HG03565 (cell line): Measurements from ENCODE around the gene ZP1.
A peak's percentile ranks its signal among the peaks of the same experiment; 100 is the strongest.
"Not testable (repeated sequence)": the region's sequence is repeated elsewhere in the genome, so short reads cannot be mapped to it uniquely, and the experiment has no call there.

Experiments used
- ATAC-seq: cut with Tn5 transposase; IDR thresholded peaks from one replicate; pipeline ENCODE4 v1.9.1; 2021; ENCODE audit warnings: mild to moderate bottlenecking, moderate library complexity; ENCODE audit not compliant: unreplicated experiment

Gene ZP1, protein sequence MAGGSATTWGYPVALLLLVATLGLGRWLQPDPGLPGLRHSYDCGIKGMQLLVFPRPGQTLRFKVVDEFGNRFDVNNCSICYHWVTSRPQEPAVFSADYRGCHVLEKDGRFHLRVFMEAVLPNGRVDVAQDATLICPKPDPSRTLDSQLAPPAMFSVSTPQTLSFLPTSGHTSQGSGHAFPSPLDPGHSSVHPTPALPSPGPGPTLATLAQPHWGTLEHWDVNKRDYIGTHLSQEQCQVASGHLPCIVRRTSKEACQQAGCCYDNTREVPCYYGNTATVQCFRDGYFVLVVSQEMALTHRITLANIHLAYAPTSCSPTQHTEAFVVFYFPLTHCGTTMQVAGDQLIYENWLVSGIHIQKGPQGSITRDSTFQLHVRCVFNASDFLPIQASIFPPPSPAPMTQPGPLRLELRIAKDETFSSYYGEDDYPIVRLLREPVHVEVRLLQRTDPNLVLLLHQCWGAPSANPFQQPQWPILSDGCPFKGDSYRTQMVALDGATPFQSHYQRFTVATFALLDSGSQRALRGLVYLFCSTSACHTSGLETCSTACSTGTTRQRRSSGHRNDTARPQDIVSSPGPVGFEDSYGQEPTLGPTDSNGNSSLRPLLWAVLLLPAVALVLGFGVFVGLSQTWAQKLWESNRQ

GRCh38 chr11:60866911-60867870 lies at the start of gene ZP1:
Gene ZP1, plus strand, starts transcription at chr11:60867542. Its CDS starts 20 bp downstream, at chr11:60867562.
- no peak for ATAC-seq

- no peak for ATAC-seq
Measured at GRCh38 chr11:60818057-60818456, 49.3 kb upstream of the ZP1 start.

- ATAC-seq: no peak
Measured at GRCh38 chr11:60821827-60822599, 45.3 kb upstream of the ZP1 start.

DNA sequence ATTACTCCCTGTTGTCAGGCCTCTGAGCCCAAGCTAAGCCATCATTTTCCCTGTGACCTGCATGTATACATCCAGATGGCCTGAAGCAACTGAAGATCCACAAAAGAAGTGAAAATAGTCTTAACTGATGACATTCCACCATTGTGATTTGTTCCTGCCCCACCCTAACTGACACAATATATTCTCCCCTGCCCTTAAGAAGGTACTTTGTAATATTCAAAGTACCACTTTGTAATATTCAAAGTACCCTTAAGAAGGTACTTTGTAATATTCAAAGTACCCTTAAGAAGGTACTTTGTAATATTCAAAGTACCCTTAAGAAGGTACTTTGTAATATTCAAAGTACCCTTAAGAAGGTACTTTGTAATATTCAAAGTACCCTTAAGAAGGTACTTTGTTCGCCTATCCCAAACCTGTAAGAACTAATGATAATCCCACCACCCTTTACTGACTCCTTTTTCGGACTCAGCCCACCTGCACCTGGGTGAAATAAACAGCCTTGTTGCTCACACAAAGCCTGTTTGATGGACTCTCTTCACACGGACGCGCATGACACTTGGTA lies 43.5 kb upstream of the ZP1 start:
- ATAC-seq: not testable (repeated sequence)

DNA sequence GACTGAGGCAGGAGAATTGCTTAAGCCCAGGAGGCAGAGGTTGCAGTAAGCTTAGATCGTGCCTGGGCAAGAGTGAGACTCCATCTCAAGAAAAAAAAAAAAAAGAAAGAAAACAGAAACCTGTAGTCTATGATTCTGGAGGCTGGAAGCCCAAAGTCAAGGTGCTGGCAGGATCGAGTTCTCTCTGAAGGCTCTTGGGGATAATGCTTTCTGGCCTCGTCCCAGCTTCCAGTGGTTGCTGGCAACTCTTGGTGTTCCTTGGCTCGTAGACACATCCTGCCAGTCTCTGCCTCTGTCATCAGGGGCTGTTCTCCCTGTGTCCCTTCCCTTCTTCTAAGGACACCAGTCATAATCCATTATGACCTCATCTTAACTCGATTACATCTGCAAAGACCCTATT lies 42.2 kb upstream of the ZP1 start:
- ATAC-seq: no peak

DNA sequence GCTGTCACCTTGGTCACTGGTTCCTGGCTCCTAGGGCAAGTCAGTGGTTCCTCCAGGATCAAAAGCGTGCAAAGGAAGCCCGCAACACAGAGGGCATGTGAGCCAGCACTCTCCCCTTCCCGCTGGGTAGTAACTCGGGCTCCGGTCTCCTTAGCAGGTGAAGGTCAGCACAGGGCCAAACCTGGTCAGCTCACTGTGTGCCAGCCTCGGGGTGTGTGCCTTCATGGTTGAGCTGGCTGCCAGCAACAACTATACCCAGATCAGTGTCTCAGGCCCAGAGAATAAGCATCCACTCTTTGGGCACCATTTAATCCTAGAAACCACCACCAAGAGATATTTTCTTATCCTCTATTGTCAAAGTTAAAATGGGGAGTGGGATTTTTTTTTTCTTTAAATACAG lies 41.6 kb upstream of the ZP1 start:
- no peak for ATAC-seq

DNA sequence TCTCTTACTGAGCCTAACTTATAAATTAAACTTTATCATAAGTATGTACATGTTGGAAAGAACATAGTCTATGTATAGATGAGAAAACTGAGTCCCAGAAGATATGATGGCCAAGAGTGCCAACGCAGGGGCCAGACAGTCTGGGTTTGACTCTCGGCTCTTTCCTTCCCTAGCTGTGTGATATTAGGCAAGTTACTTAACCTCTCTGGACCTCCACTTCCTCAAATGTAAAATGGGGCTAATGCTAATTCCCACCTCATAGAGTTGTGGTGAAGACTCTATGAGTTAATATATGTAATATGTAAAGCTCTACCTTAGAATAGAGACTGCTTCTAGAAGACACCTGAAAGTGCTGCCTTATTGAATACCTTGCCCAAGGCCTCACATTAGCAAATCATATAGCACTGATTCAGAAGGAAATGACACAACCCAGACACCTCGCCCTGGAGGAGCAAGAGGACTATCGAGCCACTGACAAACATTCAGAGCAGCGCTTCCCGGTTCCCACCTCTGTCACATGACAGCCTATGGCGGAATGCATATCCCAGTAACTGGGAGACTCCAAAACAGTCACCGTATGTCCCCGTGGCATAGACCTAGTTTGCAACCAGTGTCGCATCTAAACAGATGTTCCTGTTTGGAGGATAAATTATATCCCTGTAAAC lies 36.7 kb upstream of the ZP1 start:
- ATAC-seq: no peak

- peak; percentile 73 for ATAC-seq
Measured at GRCh38 chr11:60831143-60831500, 36.2 kb upstream of the ZP1 start.

DNA sequence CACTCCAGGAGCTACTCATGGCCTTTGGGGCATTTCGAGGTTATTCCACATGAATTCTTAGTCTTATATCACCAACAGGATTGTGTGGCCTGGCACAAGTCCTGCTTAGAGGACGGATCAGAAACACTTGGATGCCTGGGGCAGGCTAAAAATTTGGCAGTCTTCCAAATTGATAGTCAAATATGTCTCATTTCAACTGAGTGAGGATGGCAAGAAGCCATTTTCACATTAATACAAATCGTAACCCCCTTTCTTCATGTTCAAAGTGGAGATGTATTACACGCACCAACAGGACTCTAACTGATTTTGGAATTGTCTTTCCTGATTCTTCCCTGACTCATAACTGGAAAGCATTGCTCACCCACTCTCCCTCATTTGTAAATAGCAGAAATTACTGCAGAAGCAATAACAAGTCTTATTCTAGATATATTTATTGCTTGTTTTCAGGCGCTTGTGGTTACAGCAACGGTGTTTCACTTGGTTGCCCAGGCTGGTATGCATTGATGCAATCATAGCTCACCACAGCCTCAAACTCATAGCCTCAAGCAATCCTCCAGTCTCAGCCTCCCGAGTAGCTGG lies 35.8 kb upstream of the ZP1 start:
- no peak for ATAC-seq

DNA sequence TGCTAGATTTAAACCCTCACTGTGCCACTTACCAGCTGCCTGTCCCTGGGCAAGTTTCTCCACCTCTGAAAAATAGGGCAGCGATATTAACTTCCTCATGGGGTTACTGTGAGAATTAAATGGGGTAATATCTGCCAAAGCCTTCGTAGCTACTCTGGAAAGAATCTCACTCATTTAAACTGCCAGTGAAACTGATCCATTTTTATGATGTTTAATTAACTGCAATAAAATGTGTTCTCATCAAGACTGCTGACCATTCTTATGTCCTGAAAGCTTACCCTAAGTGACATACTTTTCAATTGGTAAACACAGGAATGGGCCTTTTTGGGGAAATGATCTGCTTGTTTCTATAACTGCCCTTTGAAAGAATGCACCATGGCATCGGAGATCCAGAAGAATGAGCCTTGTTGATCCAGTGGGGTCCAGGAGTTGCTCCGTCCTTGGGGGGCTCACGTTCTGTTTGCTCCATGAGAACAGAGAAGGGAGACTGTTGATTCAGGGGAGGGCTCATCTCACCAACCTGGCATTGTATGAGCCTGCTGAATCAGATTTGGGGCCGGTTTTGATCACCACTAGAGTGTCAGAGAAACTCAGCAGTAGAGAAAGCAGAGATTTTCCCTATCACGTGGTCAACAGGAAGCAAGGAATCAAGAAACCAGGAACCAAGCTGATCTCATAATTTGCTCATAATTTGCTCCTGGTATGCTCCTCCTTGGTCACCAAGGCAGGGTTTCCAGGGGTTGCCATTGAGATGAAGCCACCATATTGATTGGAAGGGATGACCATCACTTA lies 32.4 kb upstream of the ZP1 start:
- ATAC-seq: no peak

DNA sequence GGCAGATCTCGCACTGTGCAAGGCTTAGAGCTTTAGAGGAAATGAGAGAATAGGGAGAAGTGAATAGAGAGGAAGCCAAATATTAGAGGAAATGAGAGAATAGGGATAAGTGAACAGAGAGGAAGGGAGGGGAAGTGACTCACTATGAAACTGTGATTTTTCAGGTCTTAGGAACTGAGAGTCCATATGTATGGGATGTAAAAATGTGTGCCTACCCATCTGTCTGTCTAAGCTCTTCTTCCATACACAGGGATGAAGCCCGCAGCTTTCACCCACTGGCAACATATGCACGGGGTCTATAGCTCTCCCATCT lies 31.9 kb upstream of the ZP1 start:
- ATAC-seq: no peak

- no peak for ATAC-seq
Measured at GRCh38 chr11:60836866-60837515, 30.4 kb upstream of the ZP1 start.

GRCh38 chr11:60838132-60838531 lies 29.2 kb upstream of the ZP1 start:
- no peak for ATAC-seq

GRCh38 chr11:60840470-60841430 lies 26.6 kb upstream of the ZP1 start:
- no peak for ATAC-seq

DNA sequence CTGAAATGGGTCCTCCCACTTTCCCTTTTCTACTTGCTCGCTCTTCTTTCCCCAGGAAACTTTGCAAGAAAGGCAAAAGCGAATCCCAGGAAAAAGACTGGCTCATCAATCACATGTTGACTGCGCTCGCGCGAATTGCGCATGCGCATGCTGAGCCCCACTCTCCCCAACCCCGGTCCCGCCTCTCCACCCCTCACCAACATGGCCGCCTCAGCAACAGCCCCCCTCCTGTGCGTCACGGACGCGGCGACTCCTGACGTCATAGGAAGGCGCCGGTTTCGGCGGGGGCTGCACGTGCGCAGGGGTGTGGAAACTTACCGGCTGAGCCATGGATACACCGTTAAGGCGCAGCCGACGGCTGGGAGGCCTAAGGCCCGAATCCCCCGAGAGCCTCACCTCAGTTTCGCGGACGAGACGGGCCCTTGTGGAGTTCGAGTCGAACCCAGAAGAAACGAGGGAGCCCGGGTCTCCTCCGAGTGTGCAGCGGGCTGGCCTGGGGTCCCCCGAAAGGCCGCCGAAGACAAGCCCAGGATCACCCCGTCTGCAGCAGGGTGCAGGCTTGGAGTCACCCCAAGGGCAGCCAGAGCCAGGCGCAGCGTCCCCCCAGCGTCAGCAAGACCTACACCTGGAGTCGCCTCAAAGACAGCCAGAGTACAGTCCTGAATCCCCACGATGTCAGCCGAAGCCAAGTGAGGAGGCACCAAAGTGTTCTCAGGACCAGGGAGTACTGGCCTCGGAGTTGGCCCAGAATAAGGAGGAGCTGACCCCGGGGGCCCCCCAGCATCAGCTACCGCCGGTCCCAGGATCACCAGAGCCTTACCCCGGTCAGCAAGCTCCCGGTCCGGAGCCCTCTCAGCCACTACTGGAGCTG lies 25.3 kb upstream of the ZP1 start, which contains the start of gene CCDC86:
Gene CCDC86 (plus strand): TSS at position 317 of the 871 bp plus-strand sequence. CDS start 12 bp downstream, at position 329.
- peak; percentile 51 for ATAC-seq
